ENCODE results near the gene POP7.
"Not testable (repeated sequence)": the region's sequence is repeated elsewhere in the genome, so short reads cannot be mapped to it uniquely, and the experiment has no call there.

POP7 gene

DNA sequence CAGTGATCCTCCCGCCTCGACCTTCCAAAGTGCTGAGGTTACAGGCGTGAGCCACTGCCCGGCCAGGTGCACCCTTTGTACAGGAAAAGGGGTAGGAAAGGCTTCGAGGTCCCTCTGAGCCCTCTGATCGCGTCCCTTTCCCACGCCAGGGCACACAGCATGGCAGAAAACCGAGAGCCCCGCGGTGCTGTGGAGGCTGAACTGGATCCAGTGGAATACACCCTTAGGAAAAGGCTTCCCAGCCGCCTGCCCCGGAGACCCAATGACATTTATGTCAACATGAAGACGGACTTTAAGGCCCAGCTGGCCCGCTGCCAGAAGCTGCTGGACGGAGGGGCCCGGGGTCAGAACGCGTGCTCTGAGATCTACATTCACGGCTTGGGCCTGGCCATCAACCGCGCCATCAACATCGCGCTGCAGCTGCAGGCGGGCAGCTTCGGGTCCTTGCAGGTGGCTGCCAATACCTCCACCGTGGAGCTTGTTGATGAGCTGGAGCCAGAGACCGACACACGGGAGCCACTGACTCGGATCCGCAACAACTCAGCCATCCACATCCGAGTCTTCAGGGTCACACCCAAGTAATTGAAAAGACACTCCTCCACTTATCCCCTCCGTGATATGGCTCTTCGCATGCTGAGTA, 871 bp downstream of the POP7 start:
- in situ Hi-C loops (cut with HindIII; ENCODE audit: low sequenced_read_pairs), result no loop called here
- TF ChIP-seq, protein P1, sequence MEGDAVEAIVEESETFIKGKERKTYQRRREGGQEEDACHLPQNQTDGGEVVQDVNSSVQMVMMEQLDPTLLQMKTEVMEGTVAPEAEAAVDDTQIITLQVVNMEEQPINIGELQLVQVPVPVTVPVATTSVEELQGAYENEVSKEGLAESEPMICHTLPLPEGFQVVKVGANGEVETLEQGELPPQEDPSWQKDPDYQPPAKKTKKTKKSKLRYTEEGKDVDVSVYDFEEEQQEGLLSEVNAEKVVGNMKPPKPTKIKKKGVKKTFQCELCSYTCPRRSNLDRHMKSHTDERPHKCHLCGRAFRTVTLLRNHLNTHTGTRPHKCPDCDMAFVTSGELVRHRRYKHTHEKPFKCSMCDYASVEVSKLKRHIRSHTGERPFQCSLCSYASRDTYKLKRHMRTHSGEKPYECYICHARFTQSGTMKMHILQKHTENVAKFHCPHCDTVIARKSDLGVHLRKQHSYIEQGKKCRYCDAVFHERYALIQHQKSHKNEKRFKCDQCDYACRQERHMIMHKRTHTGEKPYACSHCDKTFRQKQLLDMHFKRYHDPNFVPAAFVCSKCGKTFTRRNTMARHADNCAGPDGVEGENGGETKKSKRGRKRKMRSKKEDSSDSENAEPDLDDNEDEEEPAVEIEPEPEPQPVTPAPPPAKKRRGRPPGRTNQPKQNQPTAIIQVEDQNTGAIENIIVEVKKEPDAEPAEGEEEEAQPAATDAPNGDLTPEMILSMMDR (IDR thresholded peaks at IDR 0.05; ENCODE audit: low read depth, low read length, missing control alignments), result no peak
- DNase-seq (ENCODE audit: low read depth), result no peak
- peak overlapping the region; percentile 89 for H3K4me3 ChIP-seq (ENCODE audit: low read depth, low read length)

DNA sequence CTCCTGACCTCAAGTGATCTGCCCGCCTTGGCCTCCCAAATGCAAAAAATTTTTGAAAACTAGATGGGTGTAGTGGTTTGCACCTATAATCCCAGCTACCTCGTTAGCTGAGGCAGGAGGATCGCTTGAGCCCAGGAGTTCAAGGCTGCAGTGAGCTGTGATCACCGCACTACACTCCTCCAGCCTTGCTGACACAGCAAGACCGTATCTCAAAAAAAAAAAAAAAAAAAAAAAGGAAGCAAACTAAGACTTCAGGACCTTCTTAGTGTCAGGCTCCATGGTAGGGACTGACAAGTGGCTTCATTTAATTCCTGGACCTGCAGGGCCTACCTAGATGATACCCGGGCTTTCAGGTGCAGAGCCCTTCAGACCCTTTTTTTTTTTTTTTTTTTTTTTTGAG, 2.5 kb downstream of the POP7 start:
- no peak for DNase-seq (ENCODE audit: low read depth)
- in situ Hi-C loops (cut with HindIII; ENCODE audit: low sequenced_read_pairs), result no loop called here
- TF ChIP-seq, protein P1 (IDR thresholded peaks at IDR 0.05; ENCODE audit: low read depth, low read length, missing control alignments), result no peak
- H3K4me3 ChIP-seq (ENCODE audit: low read depth, low read length), result no peak overlapping the region

DNA sequence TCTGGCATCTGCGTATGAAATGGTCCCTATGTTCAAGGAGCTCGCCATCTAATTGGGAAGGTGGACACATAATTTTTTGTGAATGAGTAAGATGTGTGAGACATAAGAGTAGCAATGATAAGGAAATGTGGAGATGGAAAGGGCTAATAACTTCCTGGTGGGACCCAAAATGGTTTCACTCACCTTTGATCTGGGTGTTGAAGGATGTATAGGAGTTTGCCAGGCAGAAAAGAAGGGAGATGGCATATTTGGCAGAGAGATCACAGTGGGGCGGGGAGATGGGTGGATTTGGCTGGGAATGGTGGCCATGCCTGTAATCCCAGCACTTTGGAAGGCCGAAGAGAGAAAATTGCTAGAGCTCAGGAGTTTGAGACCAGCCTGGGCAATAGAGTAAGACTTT, 4.5 kb downstream of the POP7 start:
- no peak overlapping the region for H3K4me3 ChIP-seq (ENCODE audit: low read depth, low read length)
- TF ChIP-seq, protein P1 (IDR thresholded peaks at IDR 0.05; ENCODE audit: low read depth, low read length, missing control alignments), result no peak
- DNase-seq (ENCODE audit: low read depth), result no peak
- in situ Hi-C loops (cut with HindIII; ENCODE audit: low sequenced_read_pairs), result loop anchor here (10.0 kb wide), 1 partner anchor 124 kb away; no protein-coding TSS in a partner anchor

DNA sequence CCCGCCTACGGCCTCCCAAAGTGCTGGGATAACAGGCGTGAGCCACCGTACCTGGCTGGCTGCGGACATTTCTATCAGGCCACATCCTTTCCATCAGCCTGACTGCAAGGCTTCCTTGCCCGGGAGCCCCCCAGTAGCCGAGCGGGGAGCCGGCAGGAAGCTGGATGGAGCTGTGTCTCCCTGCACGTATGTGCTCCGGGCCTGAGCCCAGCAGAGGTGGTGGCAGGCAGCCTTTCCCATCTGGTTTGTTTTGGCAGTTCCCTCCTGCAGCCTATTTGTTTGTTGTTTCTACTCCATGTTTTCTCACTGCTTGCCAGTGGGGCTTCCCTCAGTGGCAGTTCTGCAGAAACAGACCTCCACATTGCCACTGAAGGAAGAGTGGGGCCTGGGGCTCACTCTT, 5.4 kb downstream of the POP7 start:
- DNase-seq (ENCODE audit: low read depth), result no peak
- TF ChIP-seq, protein P1 (IDR thresholded peaks at IDR 0.05; ENCODE audit: low read depth, low read length, missing control alignments), result no peak
- in situ Hi-C loops (cut with HindIII; ENCODE audit: low sequenced_read_pairs), result loop anchor here (10.0 kb wide), 1 partner anchor 123 kb away; no protein-coding TSS in a partner anchor
- H3K4me3 ChIP-seq (ENCODE audit: low read depth, low read length), result no peak overlapping the region

DNA sequence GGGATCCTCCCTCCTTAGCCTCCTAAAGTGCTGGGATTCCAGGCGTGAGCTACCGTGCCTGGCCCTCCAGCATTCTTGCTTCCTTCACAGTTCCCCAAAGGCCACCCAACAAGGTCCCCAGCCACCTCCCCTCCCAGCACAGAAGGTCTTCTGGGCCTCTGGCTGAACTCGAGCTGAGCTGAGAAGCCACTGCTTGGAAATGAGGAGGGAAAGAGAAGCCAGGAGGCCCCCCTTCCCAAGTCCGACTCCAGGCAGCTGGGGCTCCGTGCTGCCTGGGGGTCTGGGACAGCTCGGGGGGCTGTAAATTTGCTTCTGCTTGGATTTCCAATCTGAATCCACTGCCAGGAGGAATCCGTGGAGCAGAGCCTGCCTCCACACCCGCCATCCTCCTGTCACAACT, 8.8 kb downstream of the POP7 start:
- no peak for DNase-seq (ENCODE audit: low read depth)
- in situ Hi-C loops (cut with HindIII; ENCODE audit: low sequenced_read_pairs), result loop anchor here (10.0 kb wide), 1 partner anchor 120 kb away; no protein-coding TSS in a partner anchor
- H3K4me3 ChIP-seq (ENCODE audit: low read depth, low read length), result no peak overlapping the region
- TF ChIP-seq, protein P1 (IDR thresholded peaks at IDR 0.05; ENCODE audit: low read depth, low read length, missing control alignments), result no peak

DNA sequence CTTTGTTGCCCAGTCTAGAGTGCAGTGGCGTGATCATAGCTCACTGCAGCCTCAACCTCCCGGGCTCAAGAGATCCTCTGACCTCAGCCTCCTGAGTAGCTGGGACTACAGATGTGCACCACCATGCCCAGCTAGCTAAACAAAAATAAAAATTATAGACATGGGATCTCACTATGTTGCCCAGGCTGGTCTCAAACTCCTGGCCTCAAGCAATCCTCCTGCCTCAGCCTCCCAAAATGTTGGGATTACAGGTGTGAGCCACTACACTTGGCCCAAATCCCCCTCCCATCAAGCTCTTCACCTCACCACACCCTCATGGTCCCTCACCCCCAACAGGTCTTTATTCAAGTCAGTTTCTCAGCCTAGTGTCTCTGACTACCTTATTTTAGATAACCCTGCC, 11.2 kb downstream of the POP7 start:
- not testable (repeated sequence) for DNase-seq (ENCODE audit: low read depth); H3K4me3 ChIP-seq (ENCODE audit: low read depth, low read length)
- in situ Hi-C loops (cut with HindIII; ENCODE audit: low sequenced_read_pairs), result loop anchor here (10.0 kb wide), 1 partner anchor 118 kb away; no protein-coding TSS in a partner anchor

DNA sequence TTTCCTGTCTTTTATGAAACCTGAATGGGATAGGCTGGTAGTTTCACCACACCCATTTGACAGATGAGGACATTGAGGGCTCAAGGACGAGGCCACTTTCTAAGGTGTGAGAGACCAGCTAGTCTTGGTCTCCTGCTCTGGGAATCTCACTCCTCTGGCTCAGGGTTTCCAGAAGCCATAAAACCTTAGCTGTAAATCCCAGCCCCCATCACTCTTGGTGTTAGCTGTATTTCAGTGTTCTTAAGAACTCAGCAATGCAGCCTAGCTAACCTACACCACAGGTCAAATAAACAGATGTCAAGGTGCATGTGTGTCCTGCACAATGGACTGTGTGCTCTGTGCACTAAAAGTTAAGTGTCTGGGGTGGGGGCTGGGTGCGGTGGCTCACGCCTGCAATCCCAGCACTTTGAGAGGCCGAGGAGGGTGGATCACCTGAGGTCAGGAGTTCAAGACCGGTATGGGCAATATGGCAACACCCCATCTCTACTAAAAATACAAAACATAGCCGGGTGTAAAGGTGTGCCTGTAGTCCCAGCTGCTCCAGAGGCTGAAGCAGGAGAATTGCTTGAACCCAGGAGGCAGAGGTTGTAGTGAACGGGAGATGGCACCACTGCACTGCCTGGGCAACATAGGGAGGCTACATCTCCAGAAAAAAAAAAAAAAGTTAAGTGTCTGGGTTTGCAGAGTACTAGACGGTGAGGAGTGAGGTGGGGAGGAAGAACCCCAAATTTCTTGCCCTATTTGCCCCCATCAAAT, 13.8 kb downstream of the POP7 start:
- in situ Hi-C loops (cut with HindIII; ENCODE audit: low sequenced_read_pairs), result loop anchor here (10.0 kb wide), 1 partner anchor 115 kb away; no protein-coding TSS in a partner anchor

More for the DNA sequence above, 13.8 kb downstream of the POP7 start:
- DNase-seq (ENCODE audit: low read depth), result no peak
- TF ChIP-seq, protein P1 (IDR thresholded peaks at IDR 0.05; ENCODE audit: low read depth, low read length, missing control alignments), result peak; percentile 39
- no peak overlapping the region for H3K4me3 ChIP-seq (ENCODE audit: low read depth, low read length)
